Mesothelial cell of epicardium (in vitro differentiated cells): ENCODE results near the gene MARCHF3. TPM values are rescaled to one million over a fixed set of nuclear protein-coding genes. Genes with fewer than 3 reads are reported as not detected.

ENCODE experiments used
- DNase-seq, 2 experiments: peaks; one replicate each; pipeline ENCODE4 v3.0.0; 2021; ENCODE audit warnings: low spot score in 2 of 2; ENCODE audit not compliant: unreplicated experiment in 2 of 2
- H3K27ac Mint-ChIP-seq: 2 replicates; pipeline ENCODE4 v1.8.0; 2021; ENCODE audit warnings: mixed read lengths
- H3K27me3 Mint-ChIP-seq: 2 replicates; pipeline ENCODE4 v1.8.0; 2021; ENCODE audit warnings: low read depth, mixed read lengths
- H3K36me3 Mint-ChIP-seq: 2 replicates; pipeline ENCODE4 v1.8.0; 2021; ENCODE audit warnings: mixed read lengths
- H3K4me1 Mint-ChIP-seq: 2 replicates; pipeline ENCODE4 v1.8.0; 2021; ENCODE audit warnings: mixed read lengths
- H3K4me3 Mint-ChIP-seq: 2 replicates; pipeline ENCODE4 v1.8.0; 2021; ENCODE audit warnings: mild to moderate bottlenecking, moderate library complexity, mixed read lengths
- H3K9me3 Mint-ChIP-seq: 2 replicates; pipeline ENCODE4 v1.8.0; 2021; ENCODE audit warnings: mixed read lengths
- total RNA-seq: library from RNA; stranded (reverse); gene quantifications from 3 replicates; pipeline ENCODE4 v1.2.1, GENCODE V29; 2021
- TF ChIP-seq, protein P1 (sequence below): fragments of 200-600 bp; sonication (generic); IDR thresholded peaks from one replicate; pipeline ENCODE4 v1.5.0; 2021; ENCODE audit warnings: antibody characterized with exemption; ENCODE audit not compliant: unreplicated experiment

The MARCHF3 gene
- total RNA-seq, 1 donor from 2014 or later: 9.4 TPM

- no peak overlapping the region for H3K27ac Mint-ChIP-seq
- DNase-seq: no peak
- TF ChIP-seq, protein P1, sequence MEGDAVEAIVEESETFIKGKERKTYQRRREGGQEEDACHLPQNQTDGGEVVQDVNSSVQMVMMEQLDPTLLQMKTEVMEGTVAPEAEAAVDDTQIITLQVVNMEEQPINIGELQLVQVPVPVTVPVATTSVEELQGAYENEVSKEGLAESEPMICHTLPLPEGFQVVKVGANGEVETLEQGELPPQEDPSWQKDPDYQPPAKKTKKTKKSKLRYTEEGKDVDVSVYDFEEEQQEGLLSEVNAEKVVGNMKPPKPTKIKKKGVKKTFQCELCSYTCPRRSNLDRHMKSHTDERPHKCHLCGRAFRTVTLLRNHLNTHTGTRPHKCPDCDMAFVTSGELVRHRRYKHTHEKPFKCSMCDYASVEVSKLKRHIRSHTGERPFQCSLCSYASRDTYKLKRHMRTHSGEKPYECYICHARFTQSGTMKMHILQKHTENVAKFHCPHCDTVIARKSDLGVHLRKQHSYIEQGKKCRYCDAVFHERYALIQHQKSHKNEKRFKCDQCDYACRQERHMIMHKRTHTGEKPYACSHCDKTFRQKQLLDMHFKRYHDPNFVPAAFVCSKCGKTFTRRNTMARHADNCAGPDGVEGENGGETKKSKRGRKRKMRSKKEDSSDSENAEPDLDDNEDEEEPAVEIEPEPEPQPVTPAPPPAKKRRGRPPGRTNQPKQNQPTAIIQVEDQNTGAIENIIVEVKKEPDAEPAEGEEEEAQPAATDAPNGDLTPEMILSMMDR: no peak
- peaks cover 3% of the 10 kb centered on the region for H3K36me3 Mint-ChIP-seq
- H3K4me1 Mint-ChIP-seq: no peaks in the 10 kb centered on the region
- no peaks in the 10 kb centered on the region for H3K27me3 Mint-ChIP-seq
- peaks cover 7% of the 10 kb centered on the region for H3K9me3 Mint-ChIP-seq
- H3K4me3 Mint-ChIP-seq: no peak overlapping the region
Measured at GRCh38 chr5:126956991-126957390, 73.4 kb downstream of the MARCHF3 start.

DNA sequence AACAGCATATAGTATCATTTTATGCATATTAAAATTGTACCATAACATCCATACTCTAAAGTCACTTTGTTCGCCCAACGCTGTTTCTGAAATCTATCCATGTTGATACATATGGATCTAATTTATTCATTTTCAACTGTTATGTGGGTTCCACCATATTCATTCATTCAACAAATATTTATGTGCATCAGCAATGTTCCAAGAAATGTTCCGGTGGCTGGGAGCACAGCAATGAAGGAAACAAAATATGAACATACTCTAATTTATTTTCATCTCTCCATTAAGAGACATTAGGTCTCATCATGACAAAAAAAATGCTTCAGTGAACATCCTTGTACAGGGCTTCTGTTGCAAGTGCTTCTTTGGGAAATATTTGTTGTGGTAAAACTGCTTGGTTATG is 75.4 kb downstream of the MARCHF3 start:
- no peak overlapping the region for H3K27ac Mint-ChIP-seq
- H3K4me1 Mint-ChIP-seq: no peaks in the 10 kb centered on the region
- H3K27me3 Mint-ChIP-seq: no peaks in the 10 kb centered on the region
- no peak for DNase-seq
- H3K4me3 Mint-ChIP-seq: no peak overlapping the region
- TF ChIP-seq, protein P1: no peak
- peaks cover 7% of the 10 kb centered on the region for H3K9me3 Mint-ChIP-seq
- H3K36me3 Mint-ChIP-seq: peaks cover 3% of the 10 kb centered on the region

DNA sequence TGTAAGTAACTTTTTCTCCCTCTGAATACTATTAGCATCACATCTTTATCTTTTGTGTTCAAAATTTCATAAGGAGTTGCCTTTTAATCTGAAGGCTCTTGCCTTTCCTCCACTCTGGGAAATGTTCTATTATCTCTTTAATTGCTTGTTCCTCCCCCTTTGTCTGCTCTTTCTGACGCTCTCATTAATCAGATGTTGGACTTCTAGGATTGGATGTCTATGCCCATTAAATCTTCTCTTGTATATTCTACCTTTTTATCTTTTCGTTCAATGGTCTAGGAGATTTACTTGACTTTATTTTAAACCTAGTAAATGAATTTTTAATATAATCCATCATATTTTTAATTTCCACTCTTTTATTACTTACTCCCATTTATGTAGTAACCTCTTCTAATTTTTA is 76.7 kb downstream of the MARCHF3 start:
- peaks cover 7% of the 10 kb centered on the region for H3K9me3 Mint-ChIP-seq
- peaks cover 3% of the 10 kb centered on the region for H3K36me3 Mint-ChIP-seq
- no peak overlapping the region for H3K4me3 Mint-ChIP-seq
- no peaks in the 10 kb centered on the region for H3K27me3 Mint-ChIP-seq
- no peak for DNase-seq
- TF ChIP-seq, protein P1: no peak
- peaks cover 6% of the 10 kb centered on the region for H3K4me1 Mint-ChIP-seq
- no peak overlapping the region for H3K27ac Mint-ChIP-seq

GRCh38 chr5:126949475-126949874 is 80.9 kb downstream of the MARCHF3 start:
- Mint-ChIP-seq H3K36me3 (no peaks in the 10 kb centered on the region), H3K4me1 (peaks cover 6% of the 10 kb centered on the region), H3K4me3 (no peak overlapping the region), H3K27me3 (no peaks in the 10 kb centered on the region), H3K9me3 (no peaks in the 10 kb centered on the region), H3K27ac (no peak overlapping the region)
- TF ChIP-seq, protein P1: no peak
- no peak for DNase-seq

DNA sequence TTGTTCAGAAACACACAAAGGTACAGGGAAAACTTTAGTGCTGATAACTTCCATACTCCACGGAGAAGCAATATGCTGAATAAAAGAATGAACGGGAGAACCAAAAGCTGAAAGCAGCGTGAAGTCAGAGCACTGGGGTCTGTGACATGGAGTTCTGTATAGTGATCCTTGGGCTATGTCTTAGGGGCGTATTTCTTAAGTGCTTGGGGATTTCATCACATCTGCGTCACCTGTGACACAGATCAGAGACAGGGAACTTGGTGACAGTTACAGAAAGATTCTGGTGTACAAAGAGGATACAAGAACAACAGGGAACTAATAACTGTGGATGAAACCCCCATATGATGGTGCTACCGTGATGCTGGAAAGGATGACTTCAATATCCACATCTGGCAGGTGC is 81.9 kb downstream of the MARCHF3 start:
- H3K4me1 Mint-ChIP-seq: peaks cover 6% of the 10 kb centered on the region
- H3K27me3 Mint-ChIP-seq: no peaks in the 10 kb centered on the region
- no peaks in the 10 kb centered on the region for H3K9me3 Mint-ChIP-seq
- H3K27ac Mint-ChIP-seq: no peak overlapping the region
- TF ChIP-seq, protein P1: no peak
- H3K4me3 Mint-ChIP-seq: no peak overlapping the region
- no peaks in the 10 kb centered on the region for H3K36me3 Mint-ChIP-seq
- no peak for DNase-seq

DNA sequence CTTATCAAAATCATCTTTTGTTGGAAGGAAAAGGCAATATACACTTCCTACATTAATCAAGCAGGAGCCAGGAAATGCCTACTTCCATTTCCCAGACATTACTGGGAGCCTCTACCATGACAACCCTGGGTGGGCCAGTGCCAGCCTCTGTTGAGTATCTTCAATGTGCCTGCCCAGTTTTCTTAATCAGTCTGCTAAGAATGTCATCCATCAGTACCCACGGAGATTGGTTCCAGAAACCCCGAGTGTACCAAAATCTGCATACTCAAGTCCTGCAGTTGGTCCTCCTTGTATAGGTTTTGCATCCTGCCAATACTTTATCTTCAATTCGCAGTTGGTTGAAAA is 82.4 kb downstream of the MARCHF3 start:
- Mint-ChIP-seq H3K27ac (no peak overlapping the region), H3K4me3 (no peak overlapping the region), H3K9me3 (no peaks in the 10 kb centered on the region), H3K27me3 (no peaks in the 10 kb centered on the region), H3K36me3 (no peaks in the 10 kb centered on the region), H3K4me1 (peaks cover 6% of the 10 kb centered on the region)
- TF ChIP-seq, protein P1: no peak
- DNase-seq: no peak
